HL-60 (cell line): ENCODE measurements around the gene RAB11FIP5.

Experiments used
- POLR2AphosphoS5 ChIP-seq: IDR thresholded peaks from 2 replicates; pipeline ENCODE4 v1.6.1; 2012; ENCODE audit warnings: low read depth
- TF ChIP-seq, protein P1 (sequence below): IDR thresholded peaks from one replicate; pipeline ENCODE4 v1.5.1; 2011; ENCODE audit warnings: low read length, control low read depth, inconsistent platforms; ENCODE audit not compliant: insufficient read depth

DNA sequence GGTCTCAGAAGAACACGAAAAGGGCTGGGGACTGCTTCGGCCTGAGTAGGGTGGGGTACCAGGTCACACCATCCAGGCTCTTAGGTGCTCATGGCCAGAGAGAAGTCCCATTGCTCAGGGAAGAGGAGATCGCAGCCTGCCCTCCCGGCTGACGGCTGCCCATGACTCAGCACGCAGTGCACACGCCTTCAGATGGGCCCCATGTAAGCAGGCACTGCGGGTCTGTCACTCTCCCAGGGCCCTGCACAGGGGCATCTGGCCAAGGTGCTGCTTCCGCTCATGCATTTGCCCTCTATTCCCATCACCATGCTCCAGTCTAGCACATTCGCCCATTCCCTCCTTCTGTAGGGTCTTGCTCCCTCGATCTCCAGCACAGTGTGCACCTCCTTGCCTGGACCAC is 76.0 kb downstream of the RAB11FIP5 start:
- TF ChIP-seq, protein P1, sequence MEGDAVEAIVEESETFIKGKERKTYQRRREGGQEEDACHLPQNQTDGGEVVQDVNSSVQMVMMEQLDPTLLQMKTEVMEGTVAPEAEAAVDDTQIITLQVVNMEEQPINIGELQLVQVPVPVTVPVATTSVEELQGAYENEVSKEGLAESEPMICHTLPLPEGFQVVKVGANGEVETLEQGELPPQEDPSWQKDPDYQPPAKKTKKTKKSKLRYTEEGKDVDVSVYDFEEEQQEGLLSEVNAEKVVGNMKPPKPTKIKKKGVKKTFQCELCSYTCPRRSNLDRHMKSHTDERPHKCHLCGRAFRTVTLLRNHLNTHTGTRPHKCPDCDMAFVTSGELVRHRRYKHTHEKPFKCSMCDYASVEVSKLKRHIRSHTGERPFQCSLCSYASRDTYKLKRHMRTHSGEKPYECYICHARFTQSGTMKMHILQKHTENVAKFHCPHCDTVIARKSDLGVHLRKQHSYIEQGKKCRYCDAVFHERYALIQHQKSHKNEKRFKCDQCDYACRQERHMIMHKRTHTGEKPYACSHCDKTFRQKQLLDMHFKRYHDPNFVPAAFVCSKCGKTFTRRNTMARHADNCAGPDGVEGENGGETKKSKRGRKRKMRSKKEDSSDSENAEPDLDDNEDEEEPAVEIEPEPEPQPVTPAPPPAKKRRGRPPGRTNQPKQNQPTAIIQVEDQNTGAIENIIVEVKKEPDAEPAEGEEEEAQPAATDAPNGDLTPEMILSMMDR, result no peak
- no peak for TF ChIP-seq POLR2AphosphoS5
